Sigmoid colon (tissue), 7 donors: Measurements from ENCODE around the gene DNAJB12. TPM values are rescaled to one million over a fixed set of nuclear protein-coding genes. Genes with fewer than 3 reads are reported as not detected.
"Not testable (repeated sequence)": the region's sequence is repeated elsewhere in the genome, so short reads cannot be mapped to it uniquely, and the experiment has no call there.

Source experiments
- DNase-seq: peaks from one replicate; pipeline ENCODE4 v3.0.0-alpha.2; 2019
- H3K27ac ChIP-seq, 4 donors: fragments of 200-600 bp; sonication (generic); one replicate each; pipeline ENCODE4 v1.5.1; 2016 to 2019; ENCODE audit warnings: mild to moderate bottlenecking in 1 of 4
- H3K27me3 ChIP-seq, 3 donors: fragments of 200-600 bp; sonication (generic); one replicate each; pipeline ENCODE4 v1.5.1; 2019; ENCODE audit warnings: mild to moderate bottlenecking in 1 of 3
- H3K36me3 ChIP-seq, 4 donors: fragments of 200-600 bp; sonication (generic); one replicate each; pipeline ENCODE4 v1.5.1; 2016 to 2019
- H3K4me1 ChIP-seq, 4 donors: fragments of 200-600 bp; sonication (generic); one replicate each; pipeline ENCODE4 v1.5.1; 2017 to 2019
- H3K4me3 ChIP-seq, 4 donors: fragments of 200-600 bp; sonication (generic); one replicate each; pipeline ENCODE4 v1.5.1; 2017 to 2019; ENCODE audit warnings: mild to moderate bottlenecking in 2 of 4, moderate library complexity in 1 of 4
- H3K9me3 ChIP-seq, 4 donors: fragments of 200-600 bp in 3 of 4; sonication (generic) in 3 of 4; one replicate each; pipeline versions ENCODE4 v1.5.1 to v1.6.1; 2013 to 2019
- EP300 ChIP-seq, 4 donors: sonication (generic); formaldehyde crosslinking; IDR thresholded peaks; one replicate each; pipeline ENCODE4 v1.6.1; 2017; ENCODE audit warnings: antibody characterized with exemption in 4 of 4
- POLR2A ChIP-seq, 2 donors: fragments of 450-650 bp; IDR thresholded peaks; one replicate each; pipeline ENCODE4 v1.6.1; 2016; ENCODE audit warnings: antibody characterized with exemption in 2 of 2, mild to moderate bottlenecking in 2 of 2, moderate library complexity in 2 of 2
- POLR2AphosphoS5 ChIP-seq, 4 donors: sonication (generic); formaldehyde crosslinking; IDR thresholded peaks; one replicate each; pipeline ENCODE4 v1.6.1; 2017; ENCODE audit warnings: antibody characterized with exemption in 4 of 4
- WGBS, 2 donors: extraction: QIAGEN DNeasy Blood & Tissue Kit; methylation state at CpG; one replicate each; pipeline ENCODE4 v1.1.7; 2013; 5-methylcytosine and 5-hydroxymethylcytosine counted together
- intact Hi-C: fragments of 100-400 bp; cut with DNase I; formaldehyde crosslinking; loops from one replicate; pipeline ENCODE4 v1.15.1; 2023
- polyA plus RNA-seq, 3 donors: library from polyadenylated mRNA; stranded (reverse); fragments of 200-250 nt; gene quantifications; one replicate each; pipeline ENCODE4 v1.2.3, GENCODE V29; 2013
- total RNA-seq, 4 donors: library from RNA; depleted of rRNA; stranded (reverse); fragments of >200 nt; gene quantifications; one replicate each; pipeline ENCODE4 v1.1.0, GENCODE V29; 2016
- TF ChIP-seq, protein P1 (sequence below), 4 experiments: fragments of 450-650 bp in 3 of 4; fragments of 200-600 bp in 1 of 4; IDR thresholded peaks; one replicate each; pipeline ENCODE4 v1.5.1; 2016 to 2019; ENCODE audit warnings: antibody characterized with exemption in 4 of 4, mild to moderate bottlenecking in 3 of 4, moderate library complexity in 2 of 4
- donor health status: healthy with polysubstance abuse.
- donor health status: Bipolar disorder and iron deficiency.
- donor health status: healthy.

The DNAJB12 gene
- total RNA-seq (10 to 100 TPM; 22.4 to 38.5 (median 30.0) TPM), polyA plus RNA-seq (10 to 100 TPM in 2 of 3 donors, 1 to 10 TPM in 1; 9.5 to 28.7 (median 15.6) TPM)

DNA sequence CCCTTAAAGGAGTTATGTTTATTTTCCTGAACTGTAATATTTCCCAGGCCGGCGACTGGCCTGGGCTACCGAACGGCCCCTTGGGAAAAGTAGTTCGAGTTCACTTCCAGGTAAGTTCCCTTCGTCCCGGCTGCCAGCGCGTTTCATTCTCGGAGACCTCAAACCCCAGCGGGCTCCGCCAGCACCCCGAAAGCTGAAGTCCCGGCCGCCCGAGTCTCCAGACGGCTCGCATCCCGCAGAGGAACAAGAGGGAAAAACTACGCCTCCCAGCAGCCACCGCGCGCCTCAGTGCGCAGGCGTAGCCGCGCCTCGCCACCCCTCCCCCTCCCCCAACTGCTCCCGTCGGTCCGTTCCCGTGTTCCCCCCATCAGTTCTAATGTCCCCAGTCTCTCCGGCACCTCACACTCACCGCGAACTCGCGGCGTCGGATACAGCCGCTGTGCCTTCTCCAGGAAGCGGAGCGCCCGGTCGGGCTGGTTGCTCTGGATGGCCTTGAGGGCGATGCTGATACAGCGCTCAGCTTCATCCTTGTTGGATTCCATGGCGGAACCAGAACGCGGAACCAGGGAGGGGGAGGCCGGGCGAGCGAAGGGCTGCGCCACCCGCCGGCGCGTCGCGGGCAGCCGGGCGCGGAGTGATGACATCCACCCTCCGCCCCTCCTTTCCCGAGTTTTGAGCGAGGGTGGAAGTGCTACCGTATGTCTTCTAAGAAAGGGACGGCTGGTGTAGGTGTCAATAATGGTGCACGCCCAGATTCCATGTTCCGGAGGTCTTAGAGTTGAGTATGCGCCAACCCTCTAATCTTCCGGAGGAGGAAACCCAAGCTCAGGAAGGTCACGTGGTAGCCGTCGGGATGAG is at the start of gene DNAJB12:
DNAJB12 (minus strand) TSS at position 564 of the 858 bp plus-strand sequence; CDS start at position 542, 22 bp downstream.
- H3K4me1 ChIP-seq, result peaks cover 0 to 40% (median 32%) of the 10 kb centered on the region in 4 donors
- H3K9me3 ChIP-seq, result no peaks in the 10 kb centered on the region
- intact Hi-C loops, result loop anchor here (5.0 to 10.0 kb wide), 2 partner anchors 270 to 813 kb away; partner anchors contain the start of genes ECD, FAM149B1 and MICU1
- peaks cover 0 to 12% (median 7%) of the 10 kb centered on the region in 4 donors for H3K36me3 ChIP-seq
- H3K4me3 ChIP-seq, result peak within 1 kb of the TSS; percentile 80 to 90 (median 87)
- peak; percentile 94 for DNase-seq
- peak within 1 kb of the TSS; percentile 96 to 98 (median 97) for H3K27ac ChIP-seq
- H3K27me3 ChIP-seq, result no peaks in the 10 kb centered on the region
- peak; percentile 71 to 91 (median 80) for TF ChIP-seq POLR2AphosphoS5 (IDR thresholded peaks at IDR 0.05)
- peak in 1 of 4 donors; percentile 24 for TF ChIP-seq EP300 (IDR thresholded peaks at IDR 0.05)
- TF ChIP-seq POLR2A (IDR thresholded peaks at IDR 0.05), result peak; percentile 59 to 62
- TF ChIP-seq, protein P1, sequence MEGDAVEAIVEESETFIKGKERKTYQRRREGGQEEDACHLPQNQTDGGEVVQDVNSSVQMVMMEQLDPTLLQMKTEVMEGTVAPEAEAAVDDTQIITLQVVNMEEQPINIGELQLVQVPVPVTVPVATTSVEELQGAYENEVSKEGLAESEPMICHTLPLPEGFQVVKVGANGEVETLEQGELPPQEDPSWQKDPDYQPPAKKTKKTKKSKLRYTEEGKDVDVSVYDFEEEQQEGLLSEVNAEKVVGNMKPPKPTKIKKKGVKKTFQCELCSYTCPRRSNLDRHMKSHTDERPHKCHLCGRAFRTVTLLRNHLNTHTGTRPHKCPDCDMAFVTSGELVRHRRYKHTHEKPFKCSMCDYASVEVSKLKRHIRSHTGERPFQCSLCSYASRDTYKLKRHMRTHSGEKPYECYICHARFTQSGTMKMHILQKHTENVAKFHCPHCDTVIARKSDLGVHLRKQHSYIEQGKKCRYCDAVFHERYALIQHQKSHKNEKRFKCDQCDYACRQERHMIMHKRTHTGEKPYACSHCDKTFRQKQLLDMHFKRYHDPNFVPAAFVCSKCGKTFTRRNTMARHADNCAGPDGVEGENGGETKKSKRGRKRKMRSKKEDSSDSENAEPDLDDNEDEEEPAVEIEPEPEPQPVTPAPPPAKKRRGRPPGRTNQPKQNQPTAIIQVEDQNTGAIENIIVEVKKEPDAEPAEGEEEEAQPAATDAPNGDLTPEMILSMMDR (IDR thresholded peaks at IDR 0.05), result no peak
- 0 to 1% methylated on average over 74 of the region's 74 CpGs for WGBS, 2 donors

DNA sequence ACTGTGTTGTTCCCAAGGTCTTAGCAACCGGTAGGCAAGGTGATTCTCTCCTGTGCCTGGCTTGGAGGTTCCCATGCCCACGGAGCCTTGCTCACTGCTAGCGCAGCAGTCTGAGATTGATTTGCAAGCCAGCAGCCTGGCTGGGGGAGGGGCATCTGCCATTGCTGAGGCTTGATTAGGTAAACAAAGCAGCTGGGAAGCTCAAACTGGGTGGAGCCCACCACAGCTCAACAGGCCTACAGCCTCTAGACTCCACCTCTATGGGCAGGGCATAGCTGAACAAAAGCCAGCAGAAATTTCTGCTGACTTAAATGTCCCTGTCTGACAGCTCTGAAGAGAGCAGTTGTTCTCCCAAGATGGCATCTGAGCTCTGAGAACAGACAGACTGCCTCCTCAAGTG is 40.9 kb upstream of the DNAJB12 start:
- H3K27ac ChIP-seq, DNase-seq, H3K9me3 ChIP-seq, H3K4me1 ChIP-seq, H3K4me3 ChIP-seq, H3K27me3 ChIP-seq, intact Hi-C loops, H3K36me3 ChIP-seq: not testable (repeated sequence)
- WGBS, 2 donors, result 96% methylated on average over 3 of the region's 3 CpGs

DNA sequence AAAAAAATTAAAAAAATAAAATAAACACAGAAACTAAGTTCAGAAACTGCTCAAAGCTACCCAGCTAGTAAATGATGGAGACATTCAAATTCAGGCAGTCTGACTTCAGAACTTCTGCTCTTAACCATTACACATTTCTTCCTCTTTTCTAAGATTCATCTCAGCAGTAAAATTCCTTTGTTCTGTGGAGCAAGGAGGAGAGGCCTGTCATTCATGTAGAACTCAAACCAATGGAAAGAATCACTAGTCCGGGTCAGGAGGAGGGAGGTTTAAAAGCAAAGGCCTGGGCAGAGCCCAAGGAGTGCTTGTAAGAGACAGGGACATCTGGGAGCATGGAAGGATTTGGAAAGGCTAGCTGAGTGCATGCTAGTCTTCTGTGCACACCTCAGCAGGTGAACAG is 37.9 kb upstream of the DNAJB12 start:
- Histone ChIP-seq H3K27me3 (no peaks in the 10 kb centered on the region), H3K4me3 (no peak overlapping the region), H3K4me1 (no peaks in the 10 kb centered on the region), H3K36me3 (no peaks in the 10 kb centered on the region), H3K27ac (no peak overlapping the region), H3K9me3 (no peaks in the 10 kb centered on the region)
- DNase-seq, result no peak
- intact Hi-C loops, result no loop called here
- TF ChIP-seq EP300 (IDR thresholded peaks at IDR 0.05), result no peak
- TF ChIP-seq POLR2AphosphoS5 (IDR thresholded peaks at IDR 0.05), result no peak
- no peak for TF ChIP-seq POLR2A (IDR thresholded peaks at IDR 0.05)
- TF ChIP-seq, protein P1 (IDR thresholded peaks at IDR 0.05), result no peak
- WGBS, 2 donors, result 83 to 89% methylated on average over 1 of the region's 1 CpG

DNA sequence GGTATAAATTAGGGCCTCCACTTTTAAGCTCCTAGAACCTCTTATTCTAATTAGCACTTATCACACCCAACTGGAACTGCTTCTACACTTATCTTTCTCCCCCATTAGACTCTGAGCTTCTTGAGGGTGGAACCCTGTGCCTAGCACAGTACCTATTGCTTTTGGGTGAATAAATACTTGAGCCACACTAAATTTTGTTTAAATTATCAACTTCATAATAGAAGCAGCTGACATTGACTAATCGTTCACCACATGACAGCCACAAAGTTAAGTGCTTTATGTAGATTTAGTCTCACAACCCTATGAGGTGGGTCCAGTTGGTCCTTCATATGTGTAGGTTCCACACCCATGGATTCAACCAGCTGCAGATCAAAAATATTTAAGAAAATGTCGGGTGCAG is 36.0 kb upstream of the DNAJB12 start:
- H3K36me3 ChIP-seq, result no peaks in the 10 kb centered on the region
- no peak for DNase-seq
- no peaks in the 10 kb centered on the region for H3K27me3 ChIP-seq
- no peaks in the 10 kb centered on the region for H3K4me1 ChIP-seq
- no peak overlapping the region for H3K4me3 ChIP-seq
- H3K9me3 ChIP-seq, result no peaks in the 10 kb centered on the region
- WGBS, 2 donors, result 92 to 94% methylated on average over 2 of the region's 2 CpGs
- intact Hi-C loops, result no loop called here
- no peak overlapping the region for H3K27ac ChIP-seq
- no peak for TF ChIP-seq POLR2A (IDR thresholded peaks at IDR 0.05)
- TF ChIP-seq POLR2AphosphoS5 (IDR thresholded peaks at IDR 0.05), result no peak
- no peak for TF ChIP-seq EP300 (IDR thresholded peaks at IDR 0.05)
- TF ChIP-seq, protein P1 (IDR thresholded peaks at IDR 0.05), result no peak

DNA sequence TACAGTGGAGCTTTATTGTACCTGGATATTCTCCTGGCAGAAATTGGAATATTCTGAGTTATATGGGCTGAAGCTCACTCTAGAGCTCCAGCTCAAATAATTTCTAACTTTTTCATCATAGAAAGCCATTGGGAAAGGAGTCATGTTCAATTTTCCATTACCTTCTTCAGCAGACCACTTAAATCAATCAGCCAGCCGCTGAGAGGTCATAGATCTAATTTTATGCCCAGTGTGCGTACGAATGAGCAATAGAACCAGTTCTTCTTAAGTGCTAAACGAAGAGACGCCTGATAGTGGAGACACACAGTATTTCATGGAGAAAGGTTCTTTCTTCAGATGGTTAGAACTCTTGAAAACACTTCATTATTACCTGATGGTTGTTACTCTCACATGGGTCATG is 35.0 kb upstream of the DNAJB12 start:
- intact Hi-C loops, result no loop called here
- Histone ChIP-seq H3K27me3 (no peaks in the 10 kb centered on the region), H3K9me3 (no peaks in the 10 kb centered on the region), H3K4me1 (no peaks in the 10 kb centered on the region), H3K36me3 (no peaks in the 10 kb centered on the region), H3K27ac (no peak overlapping the region), H3K4me3 (no peak overlapping the region)
- TF ChIP-seq EP300 (IDR thresholded peaks at IDR 0.05) (no peak), POLR2AphosphoS5 (IDR thresholded peaks at IDR 0.05) (no peak), POLR2A (IDR thresholded peaks at IDR 0.05) (no peak)
- TF ChIP-seq, protein P1 (IDR thresholded peaks at IDR 0.05), result no peak
- WGBS, 2 donors, result 78 to 89% methylated on average over 5 of the region's 5 CpGs
- no peak for DNase-seq
